ENCODE data around the gene ELOVL6. TPM values are rescaled to one million over a fixed set of nuclear protein-coding genes. Genes with fewer than 3 reads are reported as not detected.
"Not testable (repeated sequence)": the region's sequence is repeated elsewhere in the genome, so short reads cannot be mapped to it uniquely, and the experiment has no call there.

ELOVL6 gene
- total RNA-seq, 4 donors from 2014 or later: 2.1 to 4.1 (median 3.3) TPM

DNA sequence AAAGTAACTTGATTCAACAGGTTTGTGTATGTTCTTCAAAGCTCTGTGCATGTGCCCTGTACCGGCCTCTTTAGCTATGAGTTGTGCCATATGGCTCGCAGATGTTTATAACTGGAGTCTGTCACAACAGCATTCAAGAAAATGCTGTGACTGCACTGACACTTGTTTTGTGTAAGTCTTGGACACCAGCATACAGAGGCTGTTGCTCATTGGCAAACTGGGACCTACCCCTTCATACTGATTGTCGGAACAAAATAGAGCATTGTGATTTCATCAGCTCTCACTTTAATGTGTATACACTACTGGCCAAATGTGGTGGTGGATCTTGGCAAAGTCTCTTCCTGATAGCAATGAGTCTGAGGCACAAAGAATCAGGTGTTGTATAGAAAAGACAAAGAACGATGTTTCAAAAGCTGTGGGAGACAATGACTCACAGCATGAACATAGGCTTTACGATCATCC lies 151.8 kb downstream of the ELOVL6 start:
- no peaks in the 10 kb centered on the region for H3K9me3 ChIP-seq
- H3K27ac ChIP-seq: no peak overlapping the region
- no peaks in the 10 kb centered on the region for H3K4me1 ChIP-seq
- DNase-seq: no peak
- intact Hi-C loops (cut with DNase I): no loop called here
- no peak overlapping the region for H3K4me3 ChIP-seq (replicated peaks in 1 of 3)
- no peaks in the 10 kb centered on the region for H3K27me3 ChIP-seq
- no peaks in the 10 kb centered on the region for H3K36me3 ChIP-seq
- TF ChIP-seq POLR2A (IDR thresholded peaks at IDR 0.05): no peak
- TF ChIP-seq, protein P1, sequence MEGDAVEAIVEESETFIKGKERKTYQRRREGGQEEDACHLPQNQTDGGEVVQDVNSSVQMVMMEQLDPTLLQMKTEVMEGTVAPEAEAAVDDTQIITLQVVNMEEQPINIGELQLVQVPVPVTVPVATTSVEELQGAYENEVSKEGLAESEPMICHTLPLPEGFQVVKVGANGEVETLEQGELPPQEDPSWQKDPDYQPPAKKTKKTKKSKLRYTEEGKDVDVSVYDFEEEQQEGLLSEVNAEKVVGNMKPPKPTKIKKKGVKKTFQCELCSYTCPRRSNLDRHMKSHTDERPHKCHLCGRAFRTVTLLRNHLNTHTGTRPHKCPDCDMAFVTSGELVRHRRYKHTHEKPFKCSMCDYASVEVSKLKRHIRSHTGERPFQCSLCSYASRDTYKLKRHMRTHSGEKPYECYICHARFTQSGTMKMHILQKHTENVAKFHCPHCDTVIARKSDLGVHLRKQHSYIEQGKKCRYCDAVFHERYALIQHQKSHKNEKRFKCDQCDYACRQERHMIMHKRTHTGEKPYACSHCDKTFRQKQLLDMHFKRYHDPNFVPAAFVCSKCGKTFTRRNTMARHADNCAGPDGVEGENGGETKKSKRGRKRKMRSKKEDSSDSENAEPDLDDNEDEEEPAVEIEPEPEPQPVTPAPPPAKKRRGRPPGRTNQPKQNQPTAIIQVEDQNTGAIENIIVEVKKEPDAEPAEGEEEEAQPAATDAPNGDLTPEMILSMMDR (IDR thresholded peaks at IDR 0.05): no peak
- 92 to 96% methylated on average over 5 of the region's 5 CpGs for WGBS, 2 donors

DNA sequence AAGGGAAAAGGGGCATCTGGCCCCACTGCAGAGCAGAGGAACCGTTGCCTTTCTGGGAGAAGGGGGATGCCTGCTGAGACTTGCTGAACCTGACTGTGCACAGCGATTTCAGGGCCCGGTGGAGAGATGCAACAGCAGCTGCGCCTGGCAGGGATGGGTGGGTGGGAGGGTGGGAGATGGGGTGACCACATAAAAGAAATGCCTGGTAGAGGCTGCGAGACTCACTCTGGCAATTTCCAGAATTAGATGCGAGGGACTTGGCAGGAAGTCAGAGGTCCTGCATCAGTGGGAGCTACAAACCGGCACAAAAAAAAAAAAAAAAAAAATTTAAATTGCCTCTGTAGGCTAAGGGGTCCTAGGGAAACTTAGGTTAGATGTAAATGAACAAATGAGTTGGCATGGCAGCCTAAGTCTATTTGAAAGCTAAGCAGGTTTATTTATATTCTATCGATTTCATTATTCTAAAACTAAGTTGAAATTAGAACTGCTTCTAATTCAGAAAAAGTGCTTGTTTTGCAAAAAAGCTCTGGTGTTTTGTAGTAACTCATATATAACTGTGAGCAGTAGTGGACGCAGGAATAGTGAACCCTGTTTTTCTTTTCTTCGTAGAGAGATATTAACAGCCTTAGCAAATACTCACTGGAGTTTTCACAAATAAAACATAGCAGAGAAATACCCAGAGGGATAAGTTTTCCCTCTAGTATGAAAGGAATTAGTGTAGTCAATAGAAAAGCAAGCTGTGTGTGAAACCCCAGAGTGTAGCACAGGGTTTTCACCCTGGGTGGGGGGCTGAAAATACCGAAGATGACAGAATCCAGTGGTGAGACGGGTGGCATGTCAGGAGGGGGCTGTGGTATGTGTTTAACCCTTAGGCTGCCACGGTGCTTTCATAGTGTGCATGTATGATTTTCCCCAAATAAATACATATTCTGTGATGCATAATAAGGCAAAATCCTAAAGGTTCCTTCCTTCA lies 155.6 kb downstream of the ELOVL6 start:
- WGBS, 2 donors: 44 to 47% methylated on average over 13 of the region's 13 CpGs

DNA sequence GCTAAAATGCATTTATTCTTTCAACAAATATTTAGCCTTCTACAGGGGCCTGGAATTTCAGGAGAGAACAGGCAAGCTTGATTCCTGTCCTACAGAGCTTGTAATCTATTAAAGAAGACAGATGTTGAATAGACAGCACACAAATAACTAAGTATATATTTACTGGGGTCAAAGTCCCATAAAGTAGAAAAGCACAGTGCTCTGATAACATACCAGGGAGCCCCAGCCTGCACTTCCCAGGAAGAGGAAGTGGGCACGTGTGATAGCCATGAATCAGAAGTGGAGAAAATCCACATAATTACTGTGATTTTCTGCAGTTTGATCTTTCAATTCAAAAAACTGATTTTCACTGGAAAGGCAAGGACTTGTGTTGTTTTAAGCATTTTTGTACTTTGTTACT lies 156.7 kb downstream of the ELOVL6 start:
- H3K9me3 ChIP-seq: no peaks in the 10 kb centered on the region
- WGBS, 2 donors: 56 to 79% methylated on average over 1 of the region's 1 CpG

More for the DNA sequence above, 155.6 kb downstream of the ELOVL6 start:
- H3K36me3 ChIP-seq: no peaks in the 10 kb centered on the region
- no peak for TF ChIP-seq POLR2A (IDR thresholded peaks at IDR 0.05)
- TF ChIP-seq, protein P1 (IDR thresholded peaks at IDR 0.05): no peak
- H3K4me3 ChIP-seq (replicated peaks in 1 of 3): no peak overlapping the region
- H3K27me3 ChIP-seq: no peaks in the 10 kb centered on the region
- no peaks in the 10 kb centered on the region for H3K4me1 ChIP-seq
- intact Hi-C loops (cut with DNase I): no loop called here
- H3K27ac ChIP-seq: no peak overlapping the region
- no peaks in the 10 kb centered on the region for H3K9me3 ChIP-seq
- no peak for DNase-seq

DNA sequence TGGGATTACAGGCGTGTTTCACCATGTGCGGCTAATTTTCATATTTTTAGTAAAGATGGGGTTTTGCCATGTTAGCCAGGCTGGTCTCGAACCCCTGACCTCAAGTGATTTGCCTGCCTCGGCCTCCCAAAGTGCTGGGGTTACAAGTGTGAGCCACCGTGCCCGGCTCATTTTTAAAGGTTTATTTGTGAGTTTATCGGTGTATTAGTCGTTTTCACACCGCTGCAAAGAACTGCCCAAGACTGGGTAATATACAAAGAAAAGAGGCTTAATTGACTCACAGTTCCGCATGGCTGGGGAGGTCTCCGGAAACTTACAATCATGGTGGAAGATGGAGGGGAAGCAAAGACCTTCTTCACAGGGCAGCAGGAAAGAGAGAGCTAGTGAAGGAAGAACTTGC lies 159.3 kb downstream of the ELOVL6 start:
- DNase-seq; intact Hi-C loops (cut with DNase I); H3K9me3 ChIP-seq; H3K27me3 ChIP-seq; H3K4me3 ChIP-seq (replicated peaks in 1 of 3); H3K36me3 ChIP-seq; H3K27ac ChIP-seq; H3K4me1 ChIP-seq: not testable (repeated sequence)
- WGBS, 2 donors: 92 to 93% methylated on average over 11 of the region's 11 CpGs

More for the DNA sequence above, 156.7 kb downstream of the ELOVL6 start:
- H3K4me3 ChIP-seq (replicated peaks in 1 of 3): no peak overlapping the region
- H3K36me3 ChIP-seq: no peaks in the 10 kb centered on the region
- H3K27ac ChIP-seq: no peak overlapping the region
- no peak for TF ChIP-seq POLR2A (IDR thresholded peaks at IDR 0.05)
- TF ChIP-seq, protein P1 (IDR thresholded peaks at IDR 0.05): no peak
- no peaks in the 10 kb centered on the region for H3K4me1 ChIP-seq
- intact Hi-C loops (cut with DNase I): no loop called here
- no peak for DNase-seq
- H3K27me3 ChIP-seq: no peaks in the 10 kb centered on the region

GRCh38 chr4:110034026-110034393 lies 164.4 kb downstream of the ELOVL6 start:
- no peak for TF ChIP-seq POLR2A (IDR thresholded peaks at IDR 0.05)
- TF ChIP-seq, protein P1 (IDR thresholded peaks at IDR 0.05): no peak
- WGBS, 2 donors: 73 to 78% methylated on average over 3 of the region's 3 CpGs
- DNase-seq: no peak
- Histone ChIP-seq H3K4me1 (no peaks in the 10 kb centered on the region), H3K27me3 (no peaks in the 10 kb centered on the region), H3K9me3 (no peaks in the 10 kb centered on the region), H3K36me3 (no peaks in the 10 kb centered on the region), H3K4me3 (replicated peaks in 1 of 3) (no peak overlapping the region), H3K27ac (no peak overlapping the region)
- intact Hi-C loops (cut with DNase I): no loop called here

Data from thyroid gland (tissue), 4 donors.